Measurements from ENCODE around the gene SURF4. TPM values are rescaled to one million over a fixed set of nuclear protein-coding genes. Genes with fewer than 3 reads are reported as not detected.

Gene SURF4
- total RNA-seq, 1 donor from 2014 or later, result 126 TPM

GRCh38 chr9:133348718-133349573 lies 26.9 kb downstream of the SURF4 start:
- H3K4me3 ChIP-seq, result peak overlapping the region; percentile 93
- no peaks in the 10 kb centered on the region for H3K9me3 ChIP-seq
- H3K27ac ChIP-seq, result peak overlapping the region; percentile 92
- H3K36me3 ChIP-seq, result peaks cover 75% of the 10 kb centered on the region
- ATAC-seq (no peak), DNase-seq (no peak)
- TF ChIP-seq CTCF (IDR thresholded peaks at IDR 0.05), result no peak
- no peaks in the 10 kb centered on the region for H3K27me3 ChIP-seq (ENCODE audit: low read depth)
- intact Hi-C loops (cut with DNase I), result no loop called here
- peaks cover 30% of the 10 kb centered on the region for H3K4me1 ChIP-seq

GRCh38 chr9:133347985-133348717 lies 27.7 kb downstream of the SURF4 start, which contains the start of the genes MED22 and RPL7A:
TSS of gene MED22 (minus strand) at chr9:133348131. CDS start at chr9:133346662, 1,469 bp downstream.
TSS of gene RPL7A (plus strand) at chr9:133348218. CDS start at chr9:133348244, 26 bp downstream.
- intact Hi-C loops (cut with DNase I), result no loop called here
- Histone ChIP-seq H3K27ac (peak within 1 kb of the TSS; percentile 92), H3K27me3 (ENCODE audit: low read depth) (no peaks in the 10 kb centered on the region), H3K4me1 (peaks cover 30% of the 10 kb centered on the region), H3K9me3 (no peaks in the 10 kb centered on the region), H3K4me3 (peak within 1 kb of the TSS; percentile 93), H3K36me3 (peaks cover 75% of the 10 kb centered on the region)
- no peak for TF ChIP-seq CTCF (IDR thresholded peaks at IDR 0.05)
- peak; percentile 95 for DNase-seq
- ATAC-seq, result peak; percentile 94 to 96

GRCh38 chr9:133347515-133347984 lies 28.3 kb downstream of the SURF4 start:
- TF ChIP-seq CTCF (IDR thresholded peaks at IDR 0.05), result no peak
- peak overlapping the region; percentile 93 for H3K4me3 ChIP-seq
- intact Hi-C loops (cut with DNase I), result no loop called here
- DNase-seq, result peak; percentile 59
- no peaks in the 10 kb centered on the region for H3K9me3 ChIP-seq
- peak overlapping the region; percentile 92 for H3K27ac ChIP-seq
- ATAC-seq, result peak; percentile 77 to 79
- H3K27me3 ChIP-seq (ENCODE audit: low read depth), result no peaks in the 10 kb centered on the region
- H3K4me1 ChIP-seq, result peaks cover 30% of the 10 kb centered on the region
- peaks cover 75% of the 10 kb centered on the region for H3K36me3 ChIP-seq

- TF ChIP-seq CTCF (IDR thresholded peaks at IDR 0.05), result no peak
- intact Hi-C loops (cut with DNase I), result no loop called here
- DNase-seq (peak; percentile 49), ATAC-seq (no peak)
- peaks cover 75% of the 10 kb centered on the region for H3K36me3 ChIP-seq
- peak overlapping the region; percentile 93 for H3K4me3 ChIP-seq
- H3K27ac ChIP-seq, result peak overlapping the region; percentile 92
- no peaks in the 10 kb centered on the region for H3K9me3 ChIP-seq
- peaks cover 41% of the 10 kb centered on the region for H3K4me1 ChIP-seq
- no peaks in the 10 kb centered on the region for H3K27me3 ChIP-seq (ENCODE audit: low read depth)
These were observed 29.7 kb downstream of the SURF4 start for GRCh38 chr9:133346021-133346785.

- peaks cover 75% of the 10 kb centered on the region for H3K36me3 ChIP-seq
- DNase-seq, result no peak
These were observed 30.3 kb downstream of the SURF4 start for GRCh38 chr9:133345596-133345995.

More at GRCh38 chr9:133345596-133345995, 30.3 kb downstream of the SURF4 start:
- H3K4me3 ChIP-seq, result no peak overlapping the region
- H3K27ac ChIP-seq, result no peak overlapping the region
- ATAC-seq, result no peak
- no peaks in the 10 kb centered on the region for H3K9me3 ChIP-seq
- no peak for TF ChIP-seq CTCF (IDR thresholded peaks at IDR 0.05)
- H3K27me3 ChIP-seq (ENCODE audit: low read depth), result no peaks in the 10 kb centered on the region
- peaks cover 47% of the 10 kb centered on the region for H3K4me1 ChIP-seq
- intact Hi-C loops (cut with DNase I), result no loop called here

Measured in lower lobe of right lung (tissue), 2 donors.